Jurkat, Clone E6-1 (cell line): ENCODE data around the gene ATP10A.
"Not testable (repeated sequence)": the region's sequence is repeated elsewhere in the genome, so short reads cannot be mapped to it uniquely, and the experiment has no call there.

Experiments
- DNase-seq: peaks from one replicate; pipeline ENCODE4 v3.0.0-alpha.2; 2011; ENCODE audit warnings: low read depth, low spot score
- H3K4me3 ChIP-seq: 2 replicates; pipeline ENCODE4 v1.5.1; 2011; ENCODE audit warnings: mild to moderate bottlenecking, low read length, control low read depth, moderate library complexity

Gene ATP10A

GRCh38 chr15:25784876-25785640, 78.1 kb downstream of the ATP10A start:
- H3K4me3 ChIP-seq: no peak overlapping the region
- DNase-seq: no peak

GRCh38 chr15:25783607-25784540, 79.3 kb downstream of the ATP10A start:
- DNase-seq: peak; percentile 28
- no peak overlapping the region for H3K4me3 ChIP-seq

- H3K4me3 ChIP-seq: no peak overlapping the region
- no peak for DNase-seq
Observed at GRCh38 chr15:25783134-25783533, 80.0 kb downstream of the ATP10A start.

DNA sequence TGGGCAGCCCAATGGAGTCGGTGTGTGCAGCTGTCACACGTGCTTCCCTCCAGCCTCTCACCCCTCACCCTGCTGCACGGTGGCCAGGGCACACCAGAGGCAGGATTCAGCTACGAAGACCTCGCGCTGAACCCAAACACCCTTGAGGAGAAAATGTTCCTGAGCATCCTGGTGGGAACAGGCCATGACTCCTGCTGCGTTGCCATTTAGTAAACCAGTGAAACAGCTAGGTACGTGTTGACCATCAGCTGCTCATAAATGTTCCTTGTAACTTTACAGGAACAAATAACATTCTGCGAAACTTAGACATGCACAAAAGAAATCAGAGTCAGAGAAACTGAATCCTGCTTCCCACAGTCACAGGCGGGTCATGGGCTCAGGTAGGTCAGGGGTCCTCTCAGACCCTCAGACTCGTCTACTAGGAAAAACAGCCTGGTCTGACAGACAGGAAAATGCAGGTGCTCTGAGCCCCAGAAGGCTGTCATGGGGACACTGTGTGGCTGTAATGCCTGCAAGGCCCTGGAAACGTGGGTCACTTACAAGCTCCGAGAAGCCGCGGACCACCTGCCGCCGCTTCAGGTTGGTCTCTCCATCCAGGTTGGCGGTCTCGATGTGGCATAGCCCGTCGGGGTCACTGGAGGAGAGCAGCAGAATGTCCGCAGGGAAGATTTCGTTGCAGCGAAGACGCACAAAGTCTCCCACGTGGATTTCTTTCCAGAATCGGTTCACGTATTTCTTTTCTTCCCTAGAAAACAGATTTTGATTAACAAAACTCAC, 82.5 kb downstream of the ATP10A start:
- DNase-seq: no peak
- H3K4me3 ChIP-seq: no peak overlapping the region

DNA sequence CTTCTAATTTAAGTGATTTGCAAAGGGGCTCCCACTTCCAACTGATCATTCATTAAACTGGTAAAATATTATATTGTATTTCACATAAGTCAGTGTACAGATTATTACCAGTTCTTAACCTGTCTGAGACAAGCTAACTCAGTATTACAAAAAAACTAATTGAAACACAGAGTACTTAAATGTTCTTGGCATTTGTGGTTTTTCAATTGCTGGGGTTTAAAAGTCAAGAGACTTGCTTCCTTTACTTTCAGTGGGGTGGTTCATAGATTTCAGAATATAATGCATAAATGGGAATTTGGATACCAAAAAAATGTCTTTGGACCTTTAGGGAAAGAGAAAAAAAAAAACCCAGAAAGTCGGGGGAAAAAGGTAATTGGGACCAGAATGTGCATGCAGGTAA, 85.0 kb downstream of the ATP10A start:
- DNase-seq: no peak

DNA sequence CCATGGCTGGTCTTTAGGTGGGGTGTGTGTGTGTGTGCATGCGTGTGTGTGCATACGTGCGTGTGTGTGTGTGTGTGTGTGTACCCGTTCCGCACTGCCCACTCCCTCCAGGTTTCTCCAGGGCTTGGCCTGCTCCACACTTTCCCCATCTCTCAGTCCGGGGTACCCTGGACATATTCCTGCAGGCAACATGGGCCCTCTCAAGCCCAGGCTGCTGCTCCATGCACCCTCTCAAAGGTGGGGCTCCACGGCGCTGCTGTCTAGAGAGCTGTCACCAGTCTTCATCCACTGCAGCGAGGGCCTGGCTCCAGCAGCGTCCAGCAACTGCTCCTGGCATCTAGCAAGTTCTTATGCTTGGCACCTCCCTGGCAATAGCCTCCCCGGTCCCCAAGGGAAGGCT, 86.1 kb downstream of the ATP10A start:
- H3K4me3 ChIP-seq: no peak overlapping the region
- DNase-seq: no peak

More for the DNA sequence above, 85.0 kb downstream of the ATP10A start:
- no peak overlapping the region for H3K4me3 ChIP-seq

DNA sequence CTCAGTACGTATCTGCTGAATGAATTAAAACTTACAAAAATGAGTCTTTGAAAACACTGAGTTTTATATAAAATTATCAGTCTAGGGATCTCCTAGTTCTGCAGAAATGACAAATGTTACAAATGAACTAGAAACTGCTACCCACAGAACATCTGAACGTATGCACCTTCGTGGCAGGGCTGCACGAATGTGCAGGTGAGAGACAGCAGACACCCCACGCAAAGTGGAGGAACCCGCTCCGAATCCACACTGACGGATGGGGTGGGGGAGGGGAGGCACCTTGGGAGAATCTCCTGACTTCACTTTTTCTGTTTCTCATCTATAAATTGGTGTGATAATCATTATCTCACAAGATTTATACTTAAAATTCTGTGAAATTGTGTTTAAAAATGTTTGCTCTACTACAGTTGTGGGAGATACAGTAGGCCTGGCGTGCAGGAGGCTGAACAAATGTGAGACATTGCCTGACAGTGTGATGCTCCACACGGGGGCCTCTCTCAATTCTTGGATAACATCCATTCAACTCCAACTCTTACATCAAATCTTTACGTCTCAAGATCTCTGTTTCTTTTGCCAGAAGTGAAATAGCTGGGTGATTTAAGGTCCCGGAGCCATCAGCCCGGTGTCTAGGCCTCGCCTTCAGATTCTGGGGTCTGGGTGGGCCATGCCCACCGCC, 86.9 kb downstream of the ATP10A start:
- no peak for DNase-seq
- no peak overlapping the region for H3K4me3 ChIP-seq

DNA sequence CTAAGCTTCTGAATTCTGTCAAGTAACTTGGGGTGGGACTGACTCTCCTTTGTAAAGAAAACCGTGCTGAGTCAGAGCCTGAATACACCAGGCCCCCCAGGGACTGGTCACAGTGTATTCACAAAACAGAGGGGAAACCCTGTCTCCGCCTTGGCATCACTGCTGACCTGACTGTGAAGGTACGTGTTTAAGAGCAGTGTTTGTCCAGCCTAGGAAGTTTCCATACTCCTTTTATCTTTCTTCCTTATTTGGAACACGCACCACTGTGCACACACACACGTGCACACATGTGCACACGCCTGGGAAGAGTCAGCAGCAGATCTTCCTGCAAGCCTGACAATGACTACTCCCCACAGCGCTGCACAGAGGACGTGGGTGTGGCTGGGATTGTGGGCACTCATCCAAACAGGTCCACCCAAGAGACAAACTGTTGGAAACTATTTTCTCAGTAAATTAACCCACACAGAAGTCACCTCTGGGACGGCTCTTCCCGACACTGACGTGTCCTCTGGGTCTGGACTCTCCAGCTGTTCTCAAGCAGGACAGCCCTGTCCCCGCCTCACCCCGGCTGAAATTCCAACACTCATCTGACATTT, 87.7 kb downstream of the ATP10A start:
- H3K4me3 ChIP-seq: no peak overlapping the region
- DNase-seq: no peak

DNA sequence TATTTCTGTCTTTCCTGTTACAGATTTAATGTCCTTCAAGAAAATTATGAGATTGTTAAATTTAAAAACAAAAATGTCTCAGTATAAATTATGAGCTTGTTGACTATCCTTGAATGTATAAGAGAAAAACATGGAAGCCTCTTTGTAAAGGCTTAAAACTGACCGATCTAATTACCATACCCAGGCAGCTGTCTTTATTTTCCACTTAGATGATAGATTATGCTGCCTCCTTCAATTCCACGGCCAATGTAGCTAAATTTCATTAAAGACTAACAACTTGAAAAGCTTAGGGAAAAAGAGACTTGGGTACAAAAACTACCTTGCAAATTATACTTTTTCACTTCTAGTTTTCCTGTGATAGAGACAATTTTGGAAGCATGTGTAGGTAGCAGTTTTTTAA, 88.3 kb downstream of the ATP10A start:
- no peak for DNase-seq

DNA sequence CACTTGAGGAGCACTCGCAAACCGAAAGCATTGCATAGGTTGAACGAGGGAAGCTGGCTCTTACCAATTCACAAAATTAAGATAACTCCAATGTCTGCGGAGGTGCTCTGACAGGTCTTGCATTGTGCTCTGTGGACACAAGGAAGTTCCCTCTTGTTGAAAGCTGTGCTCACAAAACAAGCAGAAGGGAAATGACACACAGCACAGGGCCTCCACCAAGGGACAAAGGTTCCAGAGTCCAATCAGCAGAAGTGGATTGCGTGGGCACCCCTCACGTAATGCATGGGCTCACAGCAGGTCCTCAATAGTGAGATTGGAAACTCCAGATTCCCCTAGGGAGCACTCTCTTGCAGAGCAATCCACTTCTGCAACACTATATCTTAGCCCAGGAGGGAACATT, 89.9 kb downstream of the ATP10A start:
- DNase-seq: no peak
- H3K4me3 ChIP-seq: no peak overlapping the region

More for the DNA sequence above, 88.3 kb downstream of the ATP10A start:
- no peak overlapping the region for H3K4me3 ChIP-seq

DNA sequence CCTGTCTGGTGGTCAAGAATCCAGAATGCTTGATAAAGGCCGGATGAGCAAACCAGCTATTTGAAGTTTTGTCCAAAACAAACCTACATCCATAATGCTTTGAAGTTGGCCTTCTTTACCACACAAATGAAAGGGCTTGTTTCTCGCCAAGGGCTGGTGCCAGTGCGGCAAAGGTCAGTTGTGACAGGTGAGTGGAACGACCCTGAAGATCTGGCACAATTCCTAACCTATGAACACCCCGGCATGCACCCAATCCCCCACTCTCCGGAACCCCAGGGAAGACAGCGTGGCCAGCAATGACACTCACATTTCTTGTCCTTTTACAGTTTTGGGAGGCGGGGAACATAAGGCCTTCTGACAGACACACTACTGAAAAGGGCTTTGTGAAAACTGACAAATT, 90.6 kb downstream of the ATP10A start:
- no peak for DNase-seq
- no peak overlapping the region for H3K4me3 ChIP-seq

GRCh38 chr15:25771736-25772135, 91.4 kb downstream of the ATP10A start:
- not testable (repeated sequence) for H3K4me3 ChIP-seq, DNase-seq

GRCh38 chr15:25771338-25771706, 91.8 kb downstream of the ATP10A start:
- no peak for DNase-seq
- no peak overlapping the region for H3K4me3 ChIP-seq

DNA sequence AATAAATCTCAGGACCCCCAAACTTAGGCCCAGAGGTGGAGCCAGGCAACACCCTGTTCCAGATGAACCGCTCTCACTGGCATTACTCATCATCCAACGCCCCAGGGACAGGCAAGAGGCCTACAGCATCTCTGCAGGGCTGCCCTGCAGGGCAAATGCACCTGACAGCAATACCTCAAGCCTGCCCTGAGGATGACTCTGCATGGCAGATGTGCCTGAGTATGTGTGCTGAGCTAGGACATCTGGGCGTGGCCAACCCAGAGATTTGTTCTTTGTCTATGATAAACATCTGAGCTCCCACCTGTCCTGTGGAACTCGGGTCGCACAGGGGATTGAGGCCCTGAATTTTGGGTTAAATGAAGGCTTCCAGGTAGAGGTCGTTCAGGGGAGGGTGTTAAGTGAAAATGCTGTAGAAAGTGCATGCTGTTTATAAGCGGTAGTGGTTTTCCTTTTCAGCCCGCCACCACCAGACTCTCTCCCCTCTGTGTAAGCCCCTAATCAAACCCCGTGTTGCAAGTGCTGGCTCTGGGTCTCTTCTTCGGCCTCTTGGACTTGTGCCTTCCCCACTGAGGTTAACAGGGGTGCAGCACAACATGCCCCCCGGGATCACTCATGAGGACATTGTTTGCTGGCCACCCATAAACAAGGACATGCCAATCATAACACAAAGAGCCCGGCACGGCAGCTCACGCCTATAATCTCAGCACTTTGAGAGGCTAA, 92.3 kb downstream of the ATP10A start:
- no peak for DNase-seq
- no peak overlapping the region for H3K4me3 ChIP-seq

DNA sequence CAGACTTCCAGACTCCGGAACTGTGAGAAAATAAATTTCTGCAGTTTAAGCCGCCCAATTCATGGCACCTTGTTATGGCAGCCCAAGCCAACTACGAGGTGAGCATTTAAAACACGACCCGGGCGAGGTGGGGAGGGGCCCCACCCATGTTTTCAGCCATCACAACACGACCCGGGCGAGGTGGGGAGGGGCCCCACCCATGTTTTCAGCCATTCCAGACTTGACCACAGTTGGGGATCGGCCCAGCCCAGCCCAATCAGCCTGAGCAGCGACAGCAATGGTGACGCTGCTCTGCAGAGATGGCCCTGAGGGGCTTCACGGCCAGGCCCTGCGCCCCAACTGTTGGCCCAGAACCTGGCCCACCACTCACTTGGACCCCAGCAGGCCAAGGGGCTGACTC, 93.1 kb downstream of the ATP10A start:
- no peak overlapping the region for H3K4me3 ChIP-seq
- no peak for DNase-seq

- H3K4me3 ChIP-seq: no peak overlapping the region
- DNase-seq: no peak
Observed at GRCh38 chr15:25768271-25768670, 94.9 kb downstream of the ATP10A start.

DNA sequence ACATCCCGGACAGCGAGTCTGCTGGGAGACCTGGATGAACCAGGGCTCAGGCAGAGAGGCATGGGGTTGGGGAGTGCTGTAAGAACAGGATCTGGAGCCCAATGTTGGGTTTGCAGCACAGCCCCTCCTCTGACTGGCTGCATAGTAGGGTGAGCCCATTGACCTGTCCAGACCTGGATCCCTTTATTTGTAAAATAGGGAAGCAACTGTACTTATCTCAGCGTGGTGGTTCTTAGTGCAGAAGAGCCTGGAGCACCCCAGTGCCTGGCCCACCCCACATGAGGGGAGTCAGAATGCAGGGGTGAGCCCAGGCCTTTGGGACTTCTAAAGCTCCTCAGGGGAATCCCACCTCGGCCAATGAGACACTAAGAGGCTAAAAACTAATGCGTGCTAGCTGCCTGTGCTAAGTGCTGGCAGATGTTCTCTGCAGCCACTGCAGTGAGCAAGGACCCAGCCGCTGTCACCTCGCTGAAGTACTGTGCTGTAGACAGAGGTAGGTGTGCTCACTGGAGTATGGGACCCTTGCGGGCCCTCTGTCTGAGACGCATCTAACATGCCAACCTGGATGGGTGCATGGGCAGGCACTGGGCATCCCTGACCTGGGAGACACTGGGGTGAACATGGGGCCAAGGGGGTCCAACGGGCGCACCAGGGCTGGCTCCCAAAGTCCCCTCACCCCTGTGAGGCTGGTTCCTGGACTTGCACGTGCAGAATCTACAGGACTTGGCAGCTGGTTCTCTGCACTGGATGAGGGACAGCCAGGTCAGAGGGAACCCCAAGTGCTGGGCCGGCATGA, 95.6 kb downstream of the ATP10A start:
- H3K4me3 ChIP-seq: no peak overlapping the region
- no peak for DNase-seq
